Skeletal muscle tissue (tissue), 4 donors: Measurements from ENCODE around the gene CDH4. TPM values are rescaled to one million over a fixed set of nuclear protein-coding genes. Genes with fewer than 3 reads are reported as not detected.

ENCODE experiments used
- H3K27ac ChIP-seq: one replicate; pipeline ENCODE4 v1.7.0; 2013; ENCODE audit warnings: mild to moderate bottlenecking, low read depth, low read length, inconsistent platforms
- H3K27me3 ChIP-seq, 3 donors: one replicate each; pipeline ENCODE4 v1.7.0; 2013; ENCODE audit warnings: low read length in 3 of 3; ENCODE audit not compliant: control insufficient read depth in 3 of 3, insufficient read depth in 3 of 3
- H3K36me3 ChIP-seq, 3 donors: one replicate each; pipeline ENCODE4 v1.7.0; 2013; ENCODE audit warnings: low read length in 3 of 3; ENCODE audit not compliant: control insufficient read depth in 3 of 3, insufficient read depth in 3 of 3
- H3K4me1 ChIP-seq, 3 donors: one replicate each; pipeline ENCODE4 v1.7.0; 2013; ENCODE audit warnings: low read length in 3 of 3, mild to moderate bottlenecking in 3 of 3; ENCODE audit not compliant: control insufficient read depth in 3 of 3, insufficient read depth in 3 of 3
- H3K4me3 ChIP-seq, 3 donors: one replicate each; pipeline ENCODE4 v1.7.0; 2013; ENCODE audit warnings: low read length in 3 of 3
- H3K9ac ChIP-seq, 3 donors: one replicate each; pipeline ENCODE4 v1.7.0; 2013; ENCODE audit warnings: low read length in 3 of 3, mild to moderate bottlenecking in 3 of 3, moderate library complexity in 2 of 3, low read depth in 1 of 3
- H3K9me3 ChIP-seq, 3 donors: one replicate each; pipeline ENCODE4 v1.7.0; 2013; ENCODE audit warnings: low read length in 3 of 3; ENCODE audit not compliant: control insufficient read depth in 3 of 3
- total RNA-seq: library from RNA; depleted of rRNA; stranded (reverse); fragments of >200 nt; gene quantifications from one replicate; pipeline ENCODE4 v1.2.3, GENCODE V29; 2014
- donor health status: Osteomylitis.

The CDH4 gene
- total RNA-seq, 1 donor from 2014 or later = 0.52 TPM

DNA sequence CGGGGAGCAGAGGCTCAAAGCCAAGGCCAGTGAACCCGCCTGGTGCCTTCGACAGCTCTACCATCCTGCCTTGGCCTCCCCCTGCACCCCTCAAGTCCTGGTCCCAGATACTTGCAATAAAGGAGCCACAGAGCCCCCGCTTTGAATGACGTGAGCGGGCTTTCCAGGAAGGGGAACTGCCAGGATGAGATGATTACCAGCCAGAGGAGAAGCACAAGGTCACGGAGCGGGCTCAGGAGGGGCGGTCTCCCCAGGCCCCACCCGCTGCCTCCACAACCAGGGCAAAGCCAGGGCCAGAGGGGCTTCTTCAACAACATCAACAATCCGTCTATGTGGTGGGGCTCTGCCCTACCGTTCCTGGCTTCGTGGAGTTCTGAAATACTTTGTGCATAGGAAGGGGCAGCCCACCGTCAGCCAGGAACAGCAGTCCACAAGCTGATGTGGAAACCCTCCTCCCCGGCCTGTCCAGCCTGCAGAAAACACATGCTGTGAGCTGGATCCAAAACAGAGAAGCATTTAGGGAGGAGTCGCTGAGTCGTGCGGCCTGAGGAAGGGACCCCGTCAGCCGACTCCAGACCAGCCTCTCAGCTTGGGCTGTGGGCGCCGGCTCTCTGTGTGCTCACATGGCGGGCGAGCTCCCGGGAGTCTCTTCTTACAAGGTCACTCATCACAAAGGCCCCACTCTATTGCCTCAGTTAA is 392.5 kb downstream of the CDH4 start:
- Histone ChIP-seq H3K36me3 (no peaks in the 10 kb centered on the region), H3K4me1 (no peaks in the 10 kb centered on the region), H3K27ac (no peak overlapping the region), H3K4me3 (no peak overlapping the region), H3K9me3 (no peaks in the 10 kb centered on the region), H3K27me3 (peaks cover 0 to 13% (median 0%) of the 10 kb centered on the region in 3 donors), H3K9ac (no peak overlapping the region)

DNA sequence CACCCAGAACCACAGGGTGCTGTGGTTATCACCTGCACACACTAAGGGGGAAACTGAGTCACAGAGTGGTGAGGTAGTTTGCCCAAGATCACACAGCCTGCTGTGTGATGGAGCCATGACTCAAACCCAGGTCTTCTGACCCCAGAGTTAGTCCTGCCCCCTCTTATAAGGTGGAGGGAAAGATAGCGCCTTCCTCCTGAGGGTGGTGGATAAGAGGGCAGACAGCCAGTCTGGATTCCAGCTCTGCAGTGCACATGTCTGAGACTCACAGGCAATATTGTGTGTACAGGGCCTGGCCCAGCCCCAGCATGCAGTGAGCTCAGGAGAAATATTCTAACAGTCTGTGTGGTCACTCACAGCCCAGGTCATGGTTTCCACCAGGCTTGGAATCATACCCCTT is 393.7 kb downstream of the CDH4 start:
- H3K27ac ChIP-seq = no peak overlapping the region
- no peaks in the 10 kb centered on the region for H3K36me3 ChIP-seq
- no peak overlapping the region for H3K4me3 ChIP-seq
- no peaks in the 10 kb centered on the region for H3K4me1 ChIP-seq
- H3K27me3 ChIP-seq = peaks cover 0 to 13% (median 0%) of the 10 kb centered on the region in 3 donors
- H3K9me3 ChIP-seq = no peaks in the 10 kb centered on the region
- H3K9ac ChIP-seq = no peak overlapping the region

DNA sequence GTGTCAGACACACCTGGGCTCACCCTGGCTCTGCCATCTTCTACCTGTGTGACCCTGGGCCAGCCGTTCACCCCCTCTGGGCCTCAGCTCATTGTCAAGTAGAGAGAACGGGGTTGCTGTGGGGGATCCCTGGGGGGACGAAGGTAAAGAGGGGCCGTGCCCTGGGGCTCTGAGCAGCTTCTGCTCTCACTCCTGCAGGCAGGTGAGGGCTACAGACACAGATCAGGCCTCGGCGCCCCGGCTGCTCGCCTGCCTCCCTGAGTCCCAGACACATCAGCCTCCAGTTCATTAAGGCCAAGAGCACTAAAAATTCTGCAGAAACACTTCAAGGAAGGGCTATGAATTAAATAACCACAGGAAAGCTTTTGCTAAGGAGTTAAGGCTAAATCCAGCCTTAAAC is 394.4 kb downstream of the CDH4 start:
- no peaks in the 10 kb centered on the region for H3K9me3 ChIP-seq
- H3K27me3 ChIP-seq = peaks cover 0 to 9% (median 0%) of the 10 kb centered on the region in 3 donors
- H3K9ac ChIP-seq = no peak overlapping the region
- no peak overlapping the region for H3K4me3 ChIP-seq
- no peaks in the 10 kb centered on the region for H3K4me1 ChIP-seq
- H3K36me3 ChIP-seq = no peaks in the 10 kb centered on the region
- H3K27ac ChIP-seq = no peak overlapping the region

DNA sequence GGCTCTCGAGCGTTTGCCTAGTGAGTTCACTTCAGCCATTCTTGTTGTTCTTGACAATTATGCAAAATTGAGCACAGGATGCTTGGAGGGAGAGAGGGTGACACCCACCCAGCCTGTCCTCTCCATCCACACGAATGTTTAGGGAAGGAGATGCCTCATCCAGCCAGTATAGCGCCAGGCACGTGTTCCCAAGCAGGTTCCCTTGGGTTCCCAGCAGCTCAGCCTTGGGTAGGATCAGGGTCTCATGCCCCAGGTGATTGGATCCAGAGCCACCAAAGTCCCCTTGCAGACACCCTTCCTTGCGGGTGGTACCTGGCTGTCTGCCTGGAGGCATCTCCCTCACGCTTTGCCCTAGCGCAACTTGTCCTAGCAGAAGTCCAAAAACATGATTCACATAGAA is 394.9 kb downstream of the CDH4 start:
- Histone ChIP-seq H3K9ac (no peak overlapping the region), H3K27me3 (peaks cover 0 to 9% (median 0%) of the 10 kb centered on the region in 3 donors), H3K36me3 (no peaks in the 10 kb centered on the region), H3K4me1 (no peaks in the 10 kb centered on the region), H3K9me3 (no peaks in the 10 kb centered on the region), H3K4me3 (no peak overlapping the region), H3K27ac (no peak overlapping the region)

DNA sequence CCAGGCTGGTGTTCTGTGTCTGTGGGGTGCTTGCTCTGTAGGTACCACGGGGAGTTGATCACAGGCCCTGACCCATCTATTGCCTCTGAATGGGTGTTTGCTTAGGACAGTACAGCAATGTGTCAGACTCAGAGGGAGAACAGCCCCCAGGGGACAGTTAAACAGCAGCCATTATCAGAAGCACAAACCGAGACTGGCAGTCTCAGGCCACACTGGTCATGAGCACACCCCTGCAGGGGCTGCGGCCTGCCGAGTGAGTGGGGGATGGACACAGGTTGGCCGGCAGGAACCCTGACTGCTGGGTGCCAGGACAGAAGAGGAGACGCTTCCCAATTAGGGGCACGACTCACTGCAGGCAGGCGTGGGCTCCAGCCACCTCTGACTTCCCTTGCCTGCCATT is 395.6 kb downstream of the CDH4 start:
- Histone ChIP-seq H3K9ac (no peak overlapping the region), H3K27me3 (peaks cover 0 to 9% (median 0%) of the 10 kb centered on the region in 3 donors), H3K9me3 (no peaks in the 10 kb centered on the region), H3K27ac (no peak overlapping the region), H3K4me1 (no peaks in the 10 kb centered on the region), H3K4me3 (no peak overlapping the region), H3K36me3 (no peaks in the 10 kb centered on the region)

DNA sequence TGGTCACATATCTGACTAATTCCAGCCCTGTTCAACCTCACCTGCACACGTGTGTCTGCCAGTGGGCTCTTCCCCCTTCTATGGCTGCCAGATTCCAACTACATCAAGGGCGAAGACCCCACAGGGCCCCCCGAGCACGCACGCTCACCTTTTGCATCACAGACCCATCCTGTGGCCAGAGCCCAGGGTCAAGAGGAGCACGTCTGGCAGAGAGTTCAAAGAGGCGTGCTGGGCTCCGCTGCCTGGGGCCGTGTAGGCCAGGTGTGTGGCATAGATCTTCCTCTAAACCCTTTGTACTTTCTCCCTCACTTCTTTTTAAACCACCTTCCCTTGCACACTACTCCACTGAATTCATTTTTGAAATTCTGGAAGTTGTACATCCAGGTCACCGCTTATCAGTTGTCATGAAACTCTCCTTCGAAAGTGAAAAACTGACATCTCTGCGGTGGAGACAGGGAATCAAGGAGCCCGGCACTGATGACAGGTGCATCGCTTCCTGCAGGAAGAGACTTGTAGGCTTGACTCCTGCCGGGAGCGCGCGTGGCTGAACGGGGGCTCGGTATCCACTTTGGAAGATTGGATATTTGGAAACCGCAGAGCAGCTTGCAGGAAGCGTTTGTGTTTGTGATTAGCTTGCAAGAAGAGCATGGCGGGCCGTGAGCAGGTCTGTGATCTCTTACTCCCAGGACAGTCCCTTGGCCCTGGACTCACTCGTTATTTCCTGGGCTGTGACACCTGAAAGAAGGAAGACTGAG is 397.2 kb downstream of the CDH4 start:
- Histone ChIP-seq H3K27me3 (peaks cover 0 to 7% (median 0%) of the 10 kb centered on the region in 3 donors), H3K27ac (no peak overlapping the region), H3K4me1 (no peaks in the 10 kb centered on the region), H3K4me3 (no peak overlapping the region), H3K36me3 (no peaks in the 10 kb centered on the region), H3K9ac (no peak overlapping the region), H3K9me3 (no peaks in the 10 kb centered on the region)

DNA sequence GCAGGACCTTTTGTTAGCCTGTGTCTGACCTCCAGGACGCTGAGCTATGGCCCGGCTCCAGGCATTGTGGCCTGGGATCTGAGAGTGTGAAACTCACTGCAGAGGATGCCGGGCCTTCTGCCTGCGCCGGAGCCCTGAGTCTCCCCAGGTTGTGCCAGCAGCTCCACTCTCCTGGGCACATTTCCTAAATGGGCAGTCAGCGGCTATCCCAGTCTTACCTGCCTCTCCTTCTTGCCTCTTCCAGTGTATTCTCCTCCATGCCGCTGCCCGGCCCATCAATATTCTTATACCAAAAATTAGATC is 397.8 kb downstream of the CDH4 start:
- H3K4me1 ChIP-seq = no peaks in the 10 kb centered on the region
- H3K9me3 ChIP-seq = no peaks in the 10 kb centered on the region
- H3K27ac ChIP-seq = no peak overlapping the region
- no peaks in the 10 kb centered on the region for H3K36me3 ChIP-seq
- H3K27me3 ChIP-seq = peaks cover 0 to 6% (median 0%) of the 10 kb centered on the region in 3 donors
- no peak overlapping the region for H3K9ac ChIP-seq
- H3K4me3 ChIP-seq = no peak overlapping the region

DNA sequence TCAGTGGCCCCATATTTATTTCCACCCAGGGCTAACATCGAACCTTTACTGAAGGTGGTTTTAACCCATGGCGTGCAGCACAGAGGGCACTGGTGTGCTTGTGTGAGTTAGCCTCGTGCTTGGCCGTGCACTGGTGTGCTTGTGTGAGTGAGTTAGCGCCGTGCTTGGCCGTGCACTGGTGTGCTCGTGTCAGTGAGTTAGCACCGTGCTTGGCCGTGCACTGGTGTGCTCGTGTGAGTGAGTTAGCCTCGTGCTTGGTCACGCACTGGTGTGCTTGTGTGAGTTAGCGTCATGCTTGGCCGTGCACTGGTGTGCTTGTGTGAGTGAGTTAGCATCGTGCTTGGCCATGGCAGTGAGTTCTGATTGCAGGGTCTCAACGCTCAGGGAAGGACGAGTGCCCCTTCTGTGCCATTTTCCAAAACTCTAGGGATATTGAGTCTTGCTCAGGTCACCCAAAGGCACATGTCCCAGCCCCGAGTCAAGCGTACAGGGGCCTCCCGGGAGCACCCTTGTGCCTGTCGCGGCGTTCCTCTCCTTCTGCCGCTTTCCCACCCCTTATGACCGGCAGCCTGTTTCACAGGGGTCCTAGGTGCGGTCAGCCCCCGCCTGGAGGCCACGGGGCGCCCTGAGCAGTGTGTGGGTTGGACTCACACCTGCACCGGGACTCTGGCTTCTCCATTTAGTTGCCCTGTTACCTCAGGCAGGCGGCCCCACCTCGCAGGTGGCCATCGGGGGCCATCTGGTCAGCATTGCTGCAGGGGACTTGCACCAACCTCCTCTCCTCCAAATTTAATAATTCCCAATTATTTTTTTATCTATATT is 399.1 kb downstream of the CDH4 start:
- H3K36me3 ChIP-seq = no peaks in the 10 kb centered on the region
- no peaks in the 10 kb centered on the region for H3K4me1 ChIP-seq
- H3K9me3 ChIP-seq = no peaks in the 10 kb centered on the region
- H3K9ac ChIP-seq = no peak overlapping the region
- H3K4me3 ChIP-seq = no peak overlapping the region
- H3K27me3 ChIP-seq = peaks cover 0 to 10% (median 0%) of the 10 kb centered on the region in 3 donors
- H3K27ac ChIP-seq = no peak overlapping the region

DNA sequence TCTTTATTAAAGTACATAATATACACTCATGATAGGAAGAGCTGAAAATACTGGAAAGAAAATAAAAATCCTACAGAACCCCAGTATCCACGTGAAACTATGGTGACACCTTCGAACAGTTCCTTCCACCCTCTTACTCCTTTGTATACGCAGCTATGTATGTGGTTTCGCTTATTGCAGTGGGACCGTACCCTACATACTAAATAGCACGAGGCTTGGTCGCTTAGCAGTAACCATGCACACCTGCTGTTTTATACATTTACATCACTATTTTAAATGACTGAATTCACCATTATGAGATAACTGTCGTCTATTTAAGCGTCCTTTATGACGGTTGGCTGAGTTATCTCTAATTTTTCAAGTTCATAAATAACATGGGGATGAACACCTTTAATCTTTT is 400.1 kb downstream of the CDH4 start:
- Histone ChIP-seq H3K27ac (no peak overlapping the region), H3K27me3 (peaks cover 0 to 4% (median 3%) of the 10 kb centered on the region in 3 donors), H3K36me3 (no peaks in the 10 kb centered on the region), H3K4me3 (no peak overlapping the region), H3K9me3 (no peaks in the 10 kb centered on the region), H3K4me1 (no peaks in the 10 kb centered on the region), H3K9ac (no peak overlapping the region)

DNA sequence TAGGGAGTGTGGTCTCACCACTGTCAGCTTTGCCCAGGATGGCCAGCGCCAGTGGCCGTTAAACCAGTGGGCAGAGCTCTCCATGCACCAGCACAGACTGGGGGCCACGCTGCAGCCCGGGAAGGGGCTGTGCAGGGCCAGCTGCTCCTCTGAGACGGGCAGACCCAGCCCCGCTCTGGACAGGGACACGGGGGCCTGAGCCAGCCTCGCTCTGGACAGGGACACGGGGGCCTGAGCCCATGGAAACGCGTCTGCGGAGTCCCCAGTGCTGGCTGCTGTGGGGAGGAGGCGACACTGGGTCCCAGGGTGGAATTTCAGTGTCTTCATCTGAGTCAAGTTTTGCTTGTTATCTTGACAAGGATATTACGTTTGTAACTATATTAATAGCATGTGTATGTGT is 402.7 kb downstream of the CDH4 start:
- H3K27ac ChIP-seq = no peak overlapping the region
- no peak overlapping the region for H3K9ac ChIP-seq
- no peaks in the 10 kb centered on the region for H3K9me3 ChIP-seq
- H3K36me3 ChIP-seq = no peaks in the 10 kb centered on the region
- H3K27me3 ChIP-seq = peaks cover 0 to 4% (median 3%) of the 10 kb centered on the region in 3 donors
- H3K4me1 ChIP-seq = no peaks in the 10 kb centered on the region
- H3K4me3 ChIP-seq = no peak overlapping the region
